ENCODE measurements around the gene PLEKHH1. TPM values are rescaled to one million over a fixed set of nuclear protein-coding genes. Genes with fewer than 3 reads are reported as not detected.

The PLEKHH1 gene
- total RNA-seq, 1 donor from 2014 or later = 119 TPM

GRCh38 chr14:67487937-67488893 is 44.9 kb upstream of the PLEKHH1 start, which contains the start of gene TMEM229B:
Gene TMEM229B (minus strand): TSS chr14:67488721. CDS start chr14:67473923, 14,798 bp downstream.
- H3K36me3 Mint-ChIP-seq (ENCODE audit: insufficient read depth) = peaks cover 3% of the 10 kb centered on the region
- H3K4me1 Mint-ChIP-seq (ENCODE audit: low read depth) = peaks cover 4% of the 10 kb centered on the region
- H3K4me3 Mint-ChIP-seq (ENCODE audit: low read depth) = no peak within 1 kb of the TSS
- no peak within 1 kb of the TSS for H3K27ac Mint-ChIP-seq
- TF ChIP-seq, protein P1, sequence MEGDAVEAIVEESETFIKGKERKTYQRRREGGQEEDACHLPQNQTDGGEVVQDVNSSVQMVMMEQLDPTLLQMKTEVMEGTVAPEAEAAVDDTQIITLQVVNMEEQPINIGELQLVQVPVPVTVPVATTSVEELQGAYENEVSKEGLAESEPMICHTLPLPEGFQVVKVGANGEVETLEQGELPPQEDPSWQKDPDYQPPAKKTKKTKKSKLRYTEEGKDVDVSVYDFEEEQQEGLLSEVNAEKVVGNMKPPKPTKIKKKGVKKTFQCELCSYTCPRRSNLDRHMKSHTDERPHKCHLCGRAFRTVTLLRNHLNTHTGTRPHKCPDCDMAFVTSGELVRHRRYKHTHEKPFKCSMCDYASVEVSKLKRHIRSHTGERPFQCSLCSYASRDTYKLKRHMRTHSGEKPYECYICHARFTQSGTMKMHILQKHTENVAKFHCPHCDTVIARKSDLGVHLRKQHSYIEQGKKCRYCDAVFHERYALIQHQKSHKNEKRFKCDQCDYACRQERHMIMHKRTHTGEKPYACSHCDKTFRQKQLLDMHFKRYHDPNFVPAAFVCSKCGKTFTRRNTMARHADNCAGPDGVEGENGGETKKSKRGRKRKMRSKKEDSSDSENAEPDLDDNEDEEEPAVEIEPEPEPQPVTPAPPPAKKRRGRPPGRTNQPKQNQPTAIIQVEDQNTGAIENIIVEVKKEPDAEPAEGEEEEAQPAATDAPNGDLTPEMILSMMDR (IDR thresholded peaks at IDR 0.05; ENCODE audit: unreplicated experiment) = no peak
- no peaks in the 10 kb centered on the region for H3K27me3 Mint-ChIP-seq
- DNase-seq (ENCODE audit: low spot score, unreplicated experiment) = no peak
- H3K9me3 Mint-ChIP-seq (ENCODE audit: low read depth) = peaks cover 5% of the 10 kb centered on the region

GRCh38 chr14:67490196-67490595 is 42.9 kb upstream of the PLEKHH1 start:
- no peak for DNase-seq (ENCODE audit: low spot score, unreplicated experiment)
- Mint-ChIP-seq H3K27ac (no peak overlapping the region), H3K9me3 (ENCODE audit: low read depth) (peaks cover 9% of the 10 kb centered on the region), H3K27me3 (no peaks in the 10 kb centered on the region), H3K4me3 (ENCODE audit: low read depth) (no peak overlapping the region), H3K36me3 (ENCODE audit: insufficient read depth) (peaks cover 3% of the 10 kb centered on the region), H3K4me1 (ENCODE audit: low read depth) (peaks cover 4% of the 10 kb centered on the region)
- TF ChIP-seq, protein P1 (IDR thresholded peaks at IDR 0.05; ENCODE audit: unreplicated experiment) = no peak

GRCh38 chr14:67491285-67491684 is 41.8 kb upstream of the PLEKHH1 start:
- no peak for DNase-seq (ENCODE audit: low spot score, unreplicated experiment)
- Mint-ChIP-seq H3K27ac (no peak overlapping the region), H3K4me1 (ENCODE audit: low read depth) (peaks cover 4% of the 10 kb centered on the region), H3K4me3 (ENCODE audit: low read depth) (no peak overlapping the region), H3K9me3 (ENCODE audit: low read depth) (peaks cover 9% of the 10 kb centered on the region), H3K36me3 (ENCODE audit: insufficient read depth) (peaks cover 3% of the 10 kb centered on the region), H3K27me3 (no peaks in the 10 kb centered on the region)
- TF ChIP-seq, protein P1 (IDR thresholded peaks at IDR 0.05; ENCODE audit: unreplicated experiment) = no peak

DNA sequence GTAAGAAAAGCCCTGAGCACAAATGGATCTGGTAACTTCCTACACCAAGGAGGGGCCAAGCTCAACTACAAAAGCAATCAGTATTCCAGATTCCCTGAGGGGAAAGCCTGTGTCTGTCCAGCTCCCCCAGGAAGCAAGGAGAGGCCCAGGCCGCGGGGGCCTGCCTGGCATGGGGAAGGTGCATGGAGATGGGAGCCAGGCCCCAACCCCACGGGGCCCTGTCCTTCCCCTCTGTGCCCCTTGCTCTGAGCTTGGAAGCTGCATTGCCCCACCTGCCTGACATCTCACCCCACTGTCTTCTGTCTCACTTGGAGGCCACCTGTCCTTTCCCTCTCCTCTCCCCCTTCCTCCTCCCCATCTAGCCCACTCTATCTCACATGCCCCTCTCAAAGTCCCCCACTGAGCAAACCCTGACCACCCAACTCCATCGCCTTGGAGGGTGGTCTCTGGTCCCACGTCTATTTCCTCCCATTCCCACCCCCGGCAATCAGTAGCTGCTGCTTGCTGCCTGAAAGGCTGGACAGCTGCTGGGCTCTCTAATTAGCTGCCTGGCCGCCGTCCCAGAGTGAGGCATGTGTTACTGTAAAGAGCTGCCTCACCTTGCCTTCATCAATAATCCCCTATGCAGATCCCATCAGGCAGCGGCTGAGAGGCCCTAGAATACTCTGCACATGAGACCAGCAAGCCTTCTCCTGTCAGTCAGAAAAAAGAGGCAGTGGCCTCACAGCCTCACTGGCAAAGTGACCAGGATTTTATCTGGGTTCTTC is 41.2 kb upstream of the PLEKHH1 start:
- DNase-seq (ENCODE audit: low spot score, unreplicated experiment) = no peak
- TF ChIP-seq, protein P1 (IDR thresholded peaks at IDR 0.05; ENCODE audit: unreplicated experiment) = no peak
- H3K4me3 Mint-ChIP-seq (ENCODE audit: low read depth) = no peak overlapping the region
- no peak overlapping the region for H3K27ac Mint-ChIP-seq
- H3K4me1 Mint-ChIP-seq (ENCODE audit: low read depth) = peaks cover 4% of the 10 kb centered on the region
- H3K36me3 Mint-ChIP-seq (ENCODE audit: insufficient read depth) = peaks cover 3% of the 10 kb centered on the region
- peaks cover 9% of the 10 kb centered on the region for H3K9me3 Mint-ChIP-seq (ENCODE audit: low read depth)
- H3K27me3 Mint-ChIP-seq = no peaks in the 10 kb centered on the region

DNA sequence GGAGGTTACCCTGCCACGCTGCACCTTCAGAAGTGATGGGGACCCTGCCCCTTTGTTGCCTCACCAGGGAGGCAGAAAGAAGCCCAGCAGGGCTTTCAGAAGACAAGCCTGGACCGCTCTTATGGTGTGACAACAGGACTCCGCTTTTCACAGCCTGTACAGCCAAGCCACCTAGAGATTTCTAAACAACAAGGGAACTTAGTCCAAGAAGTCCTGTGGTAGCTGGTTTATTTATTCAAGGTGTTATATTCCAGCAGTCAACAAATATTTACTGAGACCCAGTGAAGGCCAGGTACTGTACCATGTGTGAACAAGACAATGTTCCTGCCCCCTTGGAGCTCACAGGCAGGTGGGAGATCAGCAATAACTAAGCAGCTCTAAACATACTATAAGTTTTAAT is 40.6 kb upstream of the PLEKHH1 start:
- no peaks in the 10 kb centered on the region for H3K27me3 Mint-ChIP-seq
- TF ChIP-seq, protein P1 (IDR thresholded peaks at IDR 0.05; ENCODE audit: unreplicated experiment) = no peak
- no peak overlapping the region for H3K27ac Mint-ChIP-seq
- peaks cover 4% of the 10 kb centered on the region for H3K4me1 Mint-ChIP-seq (ENCODE audit: low read depth)
- peaks cover 9% of the 10 kb centered on the region for H3K9me3 Mint-ChIP-seq (ENCODE audit: low read depth)
- H3K4me3 Mint-ChIP-seq (ENCODE audit: low read depth) = no peak overlapping the region
- H3K36me3 Mint-ChIP-seq (ENCODE audit: insufficient read depth) = peaks cover 3% of the 10 kb centered on the region
- DNase-seq (ENCODE audit: low spot score, unreplicated experiment) = no peak
